SW480 (cell line): ENCODE measurements around the gene RAB36.
"Not testable (repeated sequence)": the region's sequence is repeated elsewhere in the genome, so short reads cannot be mapped to it uniquely, and the experiment has no call there.

Experiments
- DNase-seq: peaks from one replicate; pipeline ENCODE4 v3.0.0-alpha.2; 2016; ENCODE audit warnings: low spot score

The RAB36 gene

DNA sequence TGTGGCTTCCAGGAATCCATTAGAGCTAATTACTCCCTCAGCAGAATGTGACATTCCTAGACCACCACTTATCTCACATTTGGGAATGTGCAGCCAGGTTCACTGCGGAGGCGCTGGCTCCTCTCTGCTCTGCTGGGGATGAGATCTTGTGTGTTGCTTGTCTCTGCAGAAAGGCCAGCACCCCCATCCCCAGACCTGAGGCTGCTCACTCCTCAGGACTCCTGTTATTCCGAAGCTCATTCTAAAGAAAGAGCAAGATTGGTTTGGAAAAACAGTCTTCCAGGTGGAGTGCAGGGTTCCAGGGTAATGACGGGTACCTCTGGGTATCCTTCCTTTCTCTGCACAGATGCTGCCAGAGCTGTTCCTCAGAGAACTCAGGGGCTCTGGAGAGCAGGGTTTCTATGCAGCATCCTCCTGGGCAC is 24.3 kb upstream of the RAB36 start:
- DNase-seq: no peak

DNA sequence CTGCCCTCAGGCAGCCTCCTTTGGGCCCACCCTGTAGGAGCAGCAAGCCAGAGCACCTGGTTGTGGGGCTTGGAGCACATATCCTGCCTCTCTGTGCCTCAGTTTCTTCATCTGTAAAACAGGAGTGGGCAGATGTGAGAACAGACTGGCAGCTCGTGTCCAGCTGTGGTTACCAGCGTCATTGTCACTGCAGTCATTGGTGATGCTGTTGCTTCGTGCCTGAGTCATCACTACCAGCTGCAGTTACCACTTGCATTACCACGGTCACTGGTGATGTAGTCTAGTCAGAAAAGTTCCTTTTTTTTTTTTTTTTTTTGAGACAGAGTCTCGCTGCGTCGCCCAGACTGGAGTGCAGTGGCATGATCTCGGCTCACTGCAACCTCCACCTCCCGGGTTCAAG is 23.9 kb upstream of the RAB36 start:
- no peak for DNase-seq

- no peak for DNase-seq
Observed at GRCh38 chr22:23122216-23122957, 22.9 kb upstream of the RAB36 start.

DNA sequence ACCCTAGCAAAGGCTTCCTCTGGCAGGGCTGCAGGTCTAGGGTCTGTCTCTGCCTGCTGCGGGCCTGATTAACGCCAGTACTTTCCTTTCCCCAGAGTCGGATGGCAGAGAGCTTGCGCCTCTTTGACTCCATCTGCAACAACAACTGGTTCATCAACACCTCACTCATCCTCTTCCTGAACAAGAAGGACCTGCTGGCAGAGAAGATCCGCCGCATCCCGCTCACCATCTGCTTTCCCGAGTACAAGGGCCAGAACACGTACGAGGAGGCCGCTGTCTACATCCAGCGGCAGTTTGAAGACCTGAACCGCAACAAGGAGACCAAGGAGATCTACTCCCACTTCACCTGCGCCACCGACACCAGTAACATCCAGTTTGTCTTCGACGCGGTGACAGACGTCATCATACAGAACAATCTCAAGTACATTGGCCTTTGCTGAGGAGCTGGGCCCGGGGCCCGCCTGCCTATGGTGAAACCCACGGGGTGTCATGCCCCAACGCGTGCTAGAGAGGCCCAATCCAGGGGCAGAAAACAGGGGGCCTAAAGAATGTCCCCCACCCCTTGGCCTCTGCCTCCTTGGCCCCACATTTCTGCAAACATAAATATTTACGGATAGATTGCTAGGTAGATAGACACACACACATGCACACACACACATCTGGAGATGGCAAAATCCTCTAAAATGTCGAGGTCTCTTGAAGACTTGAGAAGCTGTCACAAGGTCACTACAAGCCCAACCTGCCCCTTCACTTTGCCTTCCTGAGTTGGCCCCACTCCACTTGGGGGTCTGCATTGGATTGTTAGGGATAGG is 22.1 kb upstream of the RAB36 start:
- DNase-seq: no peak

DNA sequence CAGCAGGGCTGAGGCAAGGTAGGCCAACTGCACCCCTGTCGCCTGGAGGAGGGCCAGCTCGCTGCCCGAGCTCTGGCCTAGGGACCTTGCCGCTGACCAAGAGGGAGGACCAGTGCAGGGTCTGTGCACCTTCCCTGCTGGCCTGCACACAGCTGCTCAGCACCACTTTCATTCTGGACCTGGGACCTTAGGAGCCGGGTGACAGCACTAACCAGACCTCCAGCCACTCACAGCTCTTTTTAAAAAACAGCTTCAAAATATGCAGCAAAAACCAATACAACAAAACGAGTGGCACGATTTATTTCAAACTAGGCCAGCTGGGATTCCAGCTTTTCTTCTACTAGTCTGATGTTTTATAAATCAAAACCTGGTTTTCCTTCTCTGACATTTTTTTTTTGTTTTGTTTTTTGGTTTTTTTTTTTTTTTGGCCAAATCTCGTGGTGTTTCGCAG is 21.4 kb upstream of the RAB36 start:
- no peak for DNase-seq

GRCh38 chr22:23124611-23125511 is 20.4 kb upstream of the RAB36 start:
- DNase-seq: no peak

- DNase-seq: no peak
Observed at GRCh38 chr22:23125512-23126103, 19.7 kb upstream of the RAB36 start.

DNA sequence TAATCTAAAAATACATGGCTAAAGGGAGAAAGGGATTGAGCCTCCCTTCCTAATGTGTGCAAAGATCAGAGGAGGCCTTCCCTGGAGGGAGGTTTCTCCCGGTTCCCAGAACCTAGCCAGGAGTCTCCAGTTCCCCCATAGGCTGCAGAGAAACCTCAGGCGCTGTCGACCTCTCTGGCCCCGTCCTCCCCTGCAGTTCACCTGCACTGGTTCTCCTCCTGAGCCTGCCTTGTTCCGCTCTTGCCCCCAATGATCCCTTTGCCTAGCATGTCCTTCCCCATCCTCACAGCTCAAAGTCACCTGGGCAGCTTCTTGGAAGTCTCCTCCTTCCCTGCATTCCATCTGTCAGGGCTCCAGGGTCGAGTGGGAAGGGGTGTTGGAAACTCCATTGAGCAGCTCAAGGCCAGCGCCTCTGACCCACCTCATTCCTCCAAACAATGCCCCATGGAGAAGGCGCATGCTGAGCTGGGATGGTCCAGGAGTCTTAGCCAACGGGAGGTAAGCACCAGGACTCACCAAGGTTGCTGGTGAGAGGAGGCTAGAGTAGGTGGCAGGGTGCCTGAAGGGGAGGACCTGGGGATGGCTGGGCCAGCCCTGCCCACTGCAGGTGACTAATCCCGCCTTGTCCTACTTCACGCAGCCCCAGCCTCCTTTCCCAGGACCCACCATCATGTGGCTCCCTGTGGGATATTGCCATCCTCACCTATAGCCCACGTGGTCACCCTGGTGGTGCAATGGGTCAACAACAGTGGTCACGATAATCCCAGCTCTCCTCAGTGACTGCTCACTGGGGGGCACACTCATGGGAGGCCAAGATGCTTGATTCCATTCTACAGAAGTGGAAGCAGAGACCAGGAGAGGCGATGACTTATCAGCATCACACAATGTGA is 18.9 kb upstream of the RAB36 start:
- DNase-seq: no peak

DNA sequence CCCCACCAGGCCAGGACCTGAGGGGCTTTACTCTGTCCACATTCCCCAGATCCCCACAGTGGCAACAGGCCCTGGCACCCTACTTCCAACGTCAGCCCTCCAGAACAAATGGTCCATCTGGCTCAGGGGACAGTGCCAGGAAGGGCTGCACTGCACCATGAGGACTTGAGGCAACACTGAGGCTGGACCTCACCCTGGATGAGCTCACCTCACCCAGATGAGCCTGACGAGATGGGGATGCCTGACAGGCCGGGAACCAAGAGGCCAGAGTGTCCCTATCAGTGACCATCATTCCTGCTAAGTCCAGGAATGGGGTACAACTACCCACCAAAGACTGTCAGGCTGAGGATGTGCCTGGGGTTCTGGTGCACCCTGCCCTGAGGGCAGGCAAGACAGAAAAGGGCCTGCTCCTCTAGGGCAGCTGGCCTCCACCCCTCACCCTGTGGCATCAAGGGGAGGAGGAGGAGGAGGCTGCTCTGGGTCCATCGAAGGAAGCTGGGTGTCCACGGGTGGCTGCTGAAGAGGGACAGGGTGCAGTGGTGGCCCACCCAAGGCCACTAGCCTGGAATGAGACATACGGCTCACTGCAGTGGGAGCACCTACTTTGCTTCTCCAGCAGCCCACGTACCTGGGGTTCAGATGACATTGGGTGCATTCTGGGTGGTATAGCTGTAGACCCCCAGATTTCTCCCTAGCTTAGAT is 18.1 kb upstream of the RAB36 start:
- no peak for DNase-seq

GRCh38 chr22:23127788-23128187 is 17.5 kb upstream of the RAB36 start:
- no peak for DNase-seq

DNA sequence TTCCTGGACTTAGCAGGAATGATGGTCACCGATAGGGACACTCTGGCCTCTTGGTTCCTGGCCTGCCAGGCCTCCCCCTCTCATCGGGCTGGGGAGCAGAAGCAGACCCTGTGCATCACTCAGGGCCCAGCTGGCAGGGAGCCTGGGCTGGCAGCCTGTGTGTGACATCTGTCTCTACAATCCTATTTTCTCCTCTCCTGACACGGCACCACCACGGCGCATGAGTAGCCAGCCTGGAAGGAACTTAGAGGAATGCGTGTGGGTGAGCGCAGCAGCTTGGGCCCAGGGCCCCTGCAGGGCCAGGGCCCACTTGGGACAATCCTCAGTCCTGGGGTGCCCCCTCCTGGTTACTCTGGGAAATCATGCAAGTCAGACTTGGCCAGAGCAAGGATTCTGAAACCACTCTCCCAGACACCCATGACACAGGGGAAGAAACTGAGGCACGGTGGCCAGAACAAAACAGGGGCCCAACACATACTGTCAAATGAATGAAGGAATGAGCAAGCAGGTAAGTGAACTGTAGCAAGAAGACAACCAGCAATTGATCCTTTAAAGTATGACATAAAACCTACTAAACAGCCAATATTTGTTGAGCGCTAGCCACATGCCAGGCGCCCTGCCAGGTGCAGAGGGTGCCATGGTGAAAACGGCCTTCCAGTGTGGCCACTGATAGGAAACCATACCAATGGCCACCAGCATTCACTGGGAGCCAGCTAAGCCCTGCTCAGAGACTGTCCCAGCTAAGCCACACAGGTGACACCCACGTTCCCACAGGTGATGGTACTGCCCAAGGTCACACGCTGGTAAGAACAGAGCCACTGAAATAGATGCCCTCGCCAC is 16.8 kb upstream of the RAB36 start:
- DNase-seq: peak; percentile 56

- DNase-seq: no peak
Observed at GRCh38 chr22:23129149-23129548, 16.1 kb upstream of the RAB36 start.

DNA sequence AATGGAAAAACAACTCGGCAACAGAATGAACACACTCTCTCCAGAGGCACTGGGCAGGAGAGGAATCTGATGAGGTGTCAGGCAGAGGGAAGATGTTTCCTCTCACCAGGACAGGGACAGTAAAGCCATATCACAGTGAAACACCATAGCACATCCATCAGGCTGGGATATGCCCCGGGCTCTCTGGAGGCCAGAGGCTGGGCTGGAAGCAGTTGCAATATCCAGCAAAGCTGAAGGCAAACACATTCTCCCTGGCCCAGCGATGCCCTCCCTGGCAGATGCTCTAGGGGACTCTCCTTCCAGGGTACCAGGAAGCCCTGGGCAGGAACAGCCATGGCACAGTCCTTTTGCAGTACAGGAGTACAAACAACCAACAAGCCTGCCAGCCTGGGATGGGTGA is 14.6 kb upstream of the RAB36 start:
- no peak for DNase-seq

DNA sequence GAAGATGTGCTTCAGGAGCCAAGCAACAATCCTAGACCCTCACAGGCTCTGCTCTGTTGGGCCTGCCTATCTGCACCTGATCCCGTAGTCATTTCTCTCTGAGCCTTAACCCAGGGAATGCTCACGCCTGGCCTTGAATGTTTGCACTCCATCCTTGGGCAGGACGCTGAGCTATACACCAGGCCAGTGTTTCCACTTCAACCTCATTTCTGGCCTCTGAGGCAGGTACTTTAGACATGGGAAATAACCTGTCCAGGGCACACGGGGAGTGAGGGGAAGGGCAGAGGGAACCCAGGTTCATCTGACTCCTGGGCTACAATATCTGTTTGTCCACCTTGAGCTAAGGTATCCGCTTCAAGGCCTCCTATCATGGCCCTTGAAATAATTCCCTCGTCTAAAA is 13.3 kb upstream of the RAB36 start:
- DNase-seq: no peak

- DNase-seq: no peak
Observed at GRCh38 chr22:23132376-23133091, 12.7 kb upstream of the RAB36 start.

- no peak for DNase-seq
Observed at GRCh38 chr22:23133922-23134321, 11.4 kb upstream of the RAB36 start.

GRCh38 chr22:23136991-23137390 is 8.3 kb upstream of the RAB36 start:
- DNase-seq: not testable (repeated sequence)

DNA sequence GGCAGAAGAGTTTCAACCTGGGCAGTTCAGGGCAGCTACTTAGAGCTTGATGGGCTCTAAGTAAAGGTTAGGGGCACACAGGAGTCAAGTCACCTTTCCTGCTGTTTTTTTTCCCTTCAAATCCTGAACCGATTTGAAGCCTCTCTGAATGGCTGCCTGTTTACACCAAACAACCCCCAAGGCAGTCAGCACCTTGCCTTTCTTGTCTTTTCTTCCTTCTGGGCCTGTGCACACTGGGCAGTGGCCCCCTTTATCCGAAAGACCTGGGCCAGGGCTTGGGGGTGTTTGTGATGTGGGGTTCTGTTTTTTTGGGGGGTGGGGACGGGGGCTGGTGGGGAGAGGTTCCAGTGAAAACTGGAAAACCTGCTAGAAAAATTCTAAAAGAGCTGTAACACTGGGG is 7.8 kb upstream of the RAB36 start:
- DNase-seq: no peak
